Raji (cell line): ENCODE measurements around the gene SLIT3.

Experiments used
- POLR2A ChIP-seq: IDR thresholded peaks from 2 replicates; pipeline ENCODE4 v1.6.1; 2011; ENCODE audit warnings: low read depth, low read length, control low read depth; ENCODE audit not compliant: insufficient read depth

The SLIT3 gene

GRCh38 chr5:169131616-169132301 lies 169.2 kb downstream of the SLIT3 start:
- TF ChIP-seq POLR2A, result no peak

DNA sequence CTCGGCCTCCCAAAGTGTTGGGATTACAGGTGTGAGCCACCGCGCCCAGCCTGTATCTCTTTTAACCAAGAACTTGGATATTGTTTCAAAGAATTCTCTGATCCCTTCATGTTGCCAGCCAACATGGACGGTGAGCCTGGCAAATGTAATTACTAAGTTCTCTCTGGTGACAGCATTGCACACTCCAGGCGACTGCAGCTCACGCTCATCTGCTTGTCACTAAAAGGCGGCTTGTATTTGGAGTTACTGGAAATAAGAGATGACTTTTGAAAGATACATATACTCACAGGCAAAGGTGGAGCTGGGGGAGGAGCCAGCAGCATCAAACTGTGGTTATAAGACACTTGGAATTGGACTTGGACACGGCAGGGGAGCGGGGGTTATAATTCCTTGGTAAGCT lies 172.3 kb downstream of the SLIT3 start:
- TF ChIP-seq POLR2A, result no peak

GRCh38 chr5:169127431-169127830 lies 173.5 kb downstream of the SLIT3 start:
- no peak for TF ChIP-seq POLR2A

GRCh38 chr5:169126481-169127021 lies 174.4 kb downstream of the SLIT3 start:
- TF ChIP-seq POLR2A, result no peak

DNA sequence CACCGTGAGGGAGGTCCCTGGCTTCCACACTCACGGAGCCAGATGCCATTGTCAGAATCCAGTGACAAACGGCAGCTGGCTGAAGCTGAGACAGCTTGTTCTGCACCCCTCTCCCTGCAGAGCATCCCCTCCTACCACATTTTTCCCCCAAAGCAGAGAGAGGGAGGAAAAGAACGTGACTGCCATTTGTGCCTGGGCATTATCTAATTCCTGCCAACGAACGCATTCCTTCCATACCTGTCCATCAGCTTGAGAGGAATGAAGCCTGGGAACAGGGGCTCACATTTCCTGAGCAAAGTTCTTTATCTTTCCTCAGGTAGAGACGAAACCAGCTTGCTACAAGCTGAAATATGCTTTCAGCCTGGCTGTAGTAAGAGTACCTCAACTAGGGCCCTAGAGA lies 175.4 kb downstream of the SLIT3 start:
- TF ChIP-seq POLR2A, result no peak

GRCh38 chr5:169122951-169123350 lies 178.0 kb downstream of the SLIT3 start:
- no peak for TF ChIP-seq POLR2A

DNA sequence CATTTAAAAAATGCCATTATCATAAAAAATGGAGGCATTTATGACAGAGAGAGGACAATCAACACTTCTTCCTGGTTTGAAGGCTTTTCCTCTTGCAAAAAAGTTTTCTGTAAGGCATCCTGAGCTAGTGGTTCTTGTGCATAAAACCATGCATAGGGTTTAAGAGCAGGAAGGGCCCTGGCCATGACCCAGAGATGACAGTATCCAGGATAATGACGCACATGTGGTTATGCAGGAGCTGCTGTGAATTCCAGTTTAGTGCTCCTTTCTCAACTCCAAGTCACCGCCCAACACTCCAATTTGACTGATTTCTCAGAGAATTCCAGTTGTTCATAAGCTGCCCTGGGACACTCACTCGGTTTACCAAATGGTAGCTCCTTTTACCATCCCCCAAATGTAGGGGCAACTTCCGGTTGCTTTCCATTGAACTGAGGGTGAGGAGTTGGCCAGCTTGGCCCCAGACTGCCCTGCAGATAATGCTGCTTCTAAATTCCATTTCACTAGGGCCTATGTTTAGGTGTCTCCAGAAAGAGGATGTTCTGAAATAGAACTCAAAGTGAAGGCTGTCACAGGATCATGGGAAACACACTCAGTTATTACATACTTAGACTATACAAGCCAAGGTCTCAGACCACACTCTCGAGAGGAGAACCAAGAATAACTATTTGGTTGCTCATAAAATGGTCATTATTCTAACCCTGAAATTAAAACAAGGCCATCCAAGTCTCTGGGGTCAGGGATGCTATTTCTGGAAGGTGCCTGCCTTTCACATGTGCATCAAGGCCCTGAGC lies 179.1 kb downstream of the SLIT3 start:
- TF ChIP-seq POLR2A, result no peak

- TF ChIP-seq POLR2A, result no peak
Measured at GRCh38 chr5:169119288-169120048, 181.5 kb downstream of the SLIT3 start.

GRCh38 chr5:169116961-169117461 lies 183.9 kb downstream of the SLIT3 start:
- no peak for TF ChIP-seq POLR2A

DNA sequence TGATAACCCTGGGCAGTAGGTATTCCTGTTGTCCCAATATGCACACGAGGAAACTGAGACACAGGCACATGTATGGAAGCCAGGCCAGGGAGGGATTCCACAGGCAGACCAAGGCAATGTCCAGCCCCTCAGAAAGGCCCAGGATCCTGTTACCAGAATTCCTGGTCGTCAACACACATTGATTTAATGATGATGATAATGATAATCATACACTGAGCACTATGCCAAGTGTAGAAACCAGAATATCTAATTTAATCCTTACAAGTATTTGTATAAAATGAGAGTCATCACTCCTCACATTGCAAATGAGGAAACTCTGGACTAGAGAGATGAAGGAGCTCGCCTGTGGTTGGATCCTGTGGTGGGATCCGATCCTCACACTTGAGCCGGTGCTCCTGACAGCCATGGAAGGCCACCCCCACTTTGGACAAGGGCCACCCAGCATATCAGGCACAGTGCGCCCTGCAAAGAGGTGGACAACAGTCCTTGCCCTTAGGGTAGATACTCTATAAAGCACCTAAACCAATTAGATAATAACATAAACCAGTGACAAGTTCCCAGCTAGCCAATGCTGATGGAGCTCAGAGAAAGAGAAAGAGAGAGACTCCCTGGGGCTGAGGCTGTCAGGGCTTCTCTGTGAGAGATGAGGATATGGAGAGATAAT lies 185.3 kb downstream of the SLIT3 start:
- TF ChIP-seq POLR2A, result no peak

- no peak for TF ChIP-seq POLR2A
Measured at GRCh38 chr5:169114466-169115065, 186.4 kb downstream of the SLIT3 start.

DNA sequence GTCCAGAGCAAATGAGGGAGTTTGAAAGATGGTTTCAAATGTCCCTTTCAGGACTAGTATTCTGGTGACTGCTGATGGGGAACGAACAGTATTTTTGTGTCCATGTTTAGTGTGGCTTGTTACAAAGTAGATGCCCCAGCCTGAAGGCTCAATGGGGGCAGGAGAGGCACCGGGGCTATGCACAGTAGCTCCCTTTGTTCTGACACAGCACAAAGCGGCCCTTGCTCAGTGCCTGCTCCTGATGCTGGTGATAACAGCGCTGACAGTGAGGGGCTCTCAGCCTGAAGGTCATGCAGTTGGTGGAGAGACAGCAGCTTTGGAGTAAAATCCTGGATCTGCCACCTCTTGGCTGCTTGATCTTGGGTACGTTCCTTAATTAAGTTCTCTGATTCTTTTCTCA lies 188.9 kb downstream of the SLIT3 start:
- TF ChIP-seq POLR2A, result no peak

GRCh38 chr5:169106911-169107706 lies 193.8 kb downstream of the SLIT3 start:
- TF ChIP-seq POLR2A, result no peak

- no peak for TF ChIP-seq POLR2A
Measured at GRCh38 chr5:169104937-169105494, 195.9 kb downstream of the SLIT3 start.
